Measurements from ENCODE around the gene TRAPPC10. TPM values are rescaled to one million over a fixed set of nuclear protein-coding genes. Genes with fewer than 3 reads are reported as not detected.

Gene TRAPPC10
- total and polyA plus RNA-seq, 9 of the 15 experiments (the other 6 are each of a cell fraction or from before 2014, with no cell fraction given), result 1.1 to 33.8 (median 24.3) TPM

GRCh38 chr21:44049606-44050005, 37.5 kb downstream of the TRAPPC10 start:
- DNase-seq (ENCODE audit: extremely low read depth in 1 of 4, low spot score in 3 of 4), result no peak
- TF ChIP-seq EHMT2 (IDR thresholded peaks at IDR 0.05) (no peak), KDM1A (IDR thresholded peaks at IDR 0.05) (no peak), ZNF695 (CRISPR knock-in tag; IDR thresholded peaks at IDR 0.05) (no peak), MITF (IDR thresholded peaks at IDR 0.05) (no peak), ZNF212 (CRISPR knock-in tag; IDR thresholded peaks at IDR 0.05) (no peak), ZNF75A (CRISPR knock-in tag; IDR thresholded peaks at IDR 0.05) (no peak), CTCF (IDR thresholded peaks at IDR 0.05 in 2 of 3, conservative IDR thresholded peaks at IDR 0.05 in 1 of 3; ENCODE audit: insufficient read depth in 2 of 3, low read depth in 1 of 3, low read length in 3 of 3) (no peak), NFRKB (IDR thresholded peaks at IDR 0.05; ENCODE audit: low read depth) (no peak), ZNF318 (IDR thresholded peaks at IDR 0.05; ENCODE audit: borderline replicate concordance in 1 of 2, low read depth in 1 of 2) (no peak), IRF2 (CRISPR knock-in tag; IDR thresholded peaks at IDR 0.05) (no peak; the same call in 1 of the 2 replicates), GABPB1 (CRISPR knock-in tag; IDR thresholded peaks at IDR 0.05) (no peak), RBBP5 (IDR thresholded peaks at IDR 0.05; ENCODE audit: borderline replicate concordance, insufficient read depth, low read length, poor library complexity, severe bottlenecking) (no peak)
- no peak overlapping the region for H3K9ac ChIP-seq (ENCODE audit: insufficient read depth in 1 of 2, low read depth in 2 of 2, low read length in 2 of 2)
- peaks cover 80% of the 10 kb centered on the region for H3K36me3 ChIP-seq (ENCODE audit: control insufficient read depth, insufficient read depth, low read length)
- no peaks in the 10 kb centered on the region for H4K20me1 ChIP-seq (replicated peaks; ENCODE audit: control insufficient read depth, insufficient read depth, low read length)
- H2AFZ ChIP-seq (ENCODE audit: low read depth, low read length), result no peak overlapping the region
- intact Hi-C loops (cut with micrococcal nuclease) (loop anchor here (10.0 kb wide), 1 partner anchor 785 kb away; no protein-coding TSS in a partner anchor), in situ Hi-C loops (cut with MboI) (no loop called here)
- FAIRE-seq, result no peak
- no peak for ATAC-seq
- WGBS (ENCODE audit: insufficient coverage, low coverage, missing lambda C conversion rate), result 100% methylated on average over 3 of the region's 3 CpGs
- ChIA-PET POLR2A (interaction anchor here (0.6 to 1.3 kb wide), 4 partner anchors 9 to 35 kb away, joined by 3 to 6 read pairs (median 4); no protein-coding TSS in a partner anchor), CTCF (ENCODE audit: low intra/inter-chr PET ratio) (no interaction called here)
- H3K4me2 ChIP-seq (ENCODE audit: insufficient read depth, low read length), result no peak overlapping the region
- H3K4me3 ChIP-seq, result no peak overlapping the region
- no TSS peak for BruUV-seq (replicated peaks)
- H3K27ac ChIP-seq (ENCODE audit: extremely low read depth, low read depth, low read length), result no peak overlapping the region
- H3K9me1 ChIP-seq (ENCODE audit: control insufficient read depth, insufficient read depth, low read length), result no peaks in the 10 kb centered on the region
- H3K9me3 ChIP-seq (replicated peaks; ENCODE audit: control insufficient read depth, insufficient read depth, low read depth, low read length), result no peaks in the 10 kb centered on the region
- peaks cover 46% of the 10 kb centered on the region; the same call in 2 of the 3 replicates for H3K79me2 ChIP-seq (ENCODE audit: control insufficient read depth, insufficient read depth, low read length)
- H3K27me3 ChIP-seq (ENCODE audit: control insufficient read depth in 2 of 2, insufficient read depth in 2 of 2, low read length in 2 of 2), result no peaks in the 10 kb centered on the region
- H3K4me1 ChIP-seq (replicated peaks in 1 of 2; ENCODE audit: control insufficient read depth in 2 of 2, insufficient read depth in 2 of 2, low read length in 2 of 2), result 0 out of 5 replicates have a peak, but pooled peaks cover 0 to 5% of the 10 kb centered on the region in 2 experiments

All from K562 (cell line).